HepG2 (cell line): ENCODE data around the gene NTPCR. TPM values are rescaled to one million over a fixed set of nuclear protein-coding genes. Genes with fewer than 3 reads are reported as not detected.

Experiments used
- ATAC-seq: fragments of 200-7000 bp; cut with Tn5 transposase; 3 replicates; pipeline ENCODE4 v1.9.1; 2020; ENCODE audit warnings: mild to moderate bottlenecking, moderate library complexity
- BruUV-seq: library from RNA; stranded (reverse); fragments of 400-500 nt; replicated peaks from 2 replicates; lab custom pipeline; 2021; lab: Mats Ljungman, UMichigan
- CTCF ChIA-PET: fragments of 300-600 bp; formaldehyde crosslinking; extraction: SDS; loops from one replicate; lab custom pipeline; 2021; ENCODE audit warnings: low total read pairs, inconsistent platforms, low intra/inter-chr PET ratio; lab: Yijun Ruan, JAX
- POLR2A ChIA-PET: fragments of 350-600 bp; sonication (Branson Sonifier 250); formaldehyde crosslinking; loops from one replicate; lab custom pipeline; 2020; ENCODE audit warnings: antibody characterized with exemption, inconsistent platforms; lab: Yijun Ruan, JAX
- DNase-seq: peaks from one replicate; pipeline ENCODE4 v3.0.0-alpha.2; 2015; ENCODE audit warnings: low spot score
- FAIRE-seq: peaks from 3 replicates; lab custom pipeline; 2011; peaks lifted over from hg19 to GRCh38; lab: Jason Lieb, UNC
- H2AFZ ChIP-seq: one replicate; pipeline ENCODE4 v1.6.1; 2011; ENCODE audit warnings: low read length, inconsistent platforms
- H3K27ac ChIP-seq: fragments of 300-600 bp; 3 replicates; pipeline ENCODE4 v1.8.0; 2011; ENCODE audit warnings: mixed run types, mild to moderate bottlenecking, mixed read lengths, low read length, inconsistent platforms; ENCODE audit not compliant: insufficient read depth; ENCODE audit errors: extremely low read length
- H3K27me3 ChIP-seq, 2 experiments: fragments of 200-600 bp in 1 of 2; 2 replicates in 1 of 2; 3 replicates in 1 of 2; pipeline versions ENCODE4 v1.6.0 to v1.8.0; 2011; ENCODE audit warnings: low read length in 2 of 2, mild to moderate bottlenecking in 2 of 2, moderate library complexity in 2 of 2, inconsistent platforms in 1 of 2; ENCODE audit not compliant: insufficient read depth in 2 of 2, control insufficient read depth in 1 of 2
- H3K36me3 ChIP-seq, 2 experiments: fragments of 200-600 bp in 1 of 2; replicated peaks in 1 of 2; 2 replicates in 1 of 2; 3 replicates in 1 of 2; pipeline versions ENCODE4 v1.5.1 to v1.8.0; 2011; ENCODE audit warnings: low read length in 2 of 2, inconsistent platforms in 1 of 2; ENCODE audit not compliant: insufficient read depth in 2 of 2, control insufficient read depth in 1 of 2
- H3K4me1 ChIP-seq: 2 replicates; pipeline ENCODE4 v1.5.1; 2012; ENCODE audit warnings: low read length, inconsistent platforms; ENCODE audit not compliant: insufficient read depth
- H3K4me2 ChIP-seq: 2 replicates; pipeline ENCODE4 v1.6.0; 2011; ENCODE audit warnings: low read depth, low read length, inconsistent platforms
- H3K4me3 ChIP-seq, 3 experiments: fragments of 200-600 bp in 1 of 3; sonication (generic), shearing (Covaris generic) in 1 of 3; replicated peaks in 1 of 3; 2 replicates each; pipeline ENCODE4 v1.5.1; 2011 to 2016; ENCODE audit warnings: low read length in 3 of 3, inconsistent platforms in 2 of 3, low read depth in 2 of 3, mild to moderate bottlenecking in 2 of 3, control low read depth in 1 of 3, mixed read lengths in 1 of 3; ENCODE audit not compliant: insufficient read depth in 1 of 3
- H3K79me2 ChIP-seq: one replicate; pipeline ENCODE4 v1.6.1; 2011; ENCODE audit warnings: low read length, inconsistent platforms; ENCODE audit not compliant: insufficient read depth
- H3K9ac ChIP-seq: 2 replicates; pipeline ENCODE4 v1.6.0; 2011; ENCODE audit warnings: mild to moderate bottlenecking, low read depth, low read length, inconsistent platforms; ENCODE audit not compliant: insufficient read depth
- H3K9me3 ChIP-seq: 2 replicates; pipeline ENCODE4 v1.5.1; 2012; ENCODE audit warnings: mild to moderate bottlenecking, low read length
- H4K20me1 ChIP-seq: 2 replicates; pipeline ENCODE4 v1.6.0; 2011; ENCODE audit warnings: inconsistent platforms, mild to moderate bottlenecking, low read length, moderate library complexity; ENCODE audit not compliant: insufficient read depth
- ATAD3A ChIP-seq: sonication (generic); formaldehyde crosslinking; IDR thresholded peaks from 2 replicates; pipeline ENCODE4 v1.4.0; 2020; ENCODE audit warnings: missing genetic modification reagents
- CREB1 ChIP-seq, 2 experiments: fragments of 450-650 bp in 1 of 2; IDR thresholded peaks; 2 replicates each; pipeline ENCODE4 v1.6.1; 2016 to 2017; ENCODE audit warnings: control low read depth in 1 of 2, mild to moderate bottlenecking in 1 of 2, missing compliant biosample characterization in 1 of 2, missing genetic modification characterization in 1 of 2
- ELF1 ChIP-seq: sonication (generic); formaldehyde crosslinking; IDR thresholded peaks from 2 replicates; pipeline ENCODE4 v1.4.0; 2020; ENCODE audit warnings: missing genetic modification reagents
- HMG20A ChIP-seq: IDR thresholded peaks from 2 replicates; pipeline ENCODE4 v1.6.1; 2016; ENCODE audit warnings: borderline replicate concordance
- IRF2 ChIP-seq: IDR thresholded peaks from 2 replicates; pipeline ENCODE4 v1.6.1; 2018; ENCODE audit warnings: missing genetic modification reagents, missing compliant biosample characterization
- PLRG1 ChIP-seq: fragments of 450-650 bp; conservative IDR thresholded peaks from 2 replicates; pipeline ENCODE4 v1.6.1; 2016
- ZC3H4 ChIP-seq: sonication (generic); formaldehyde crosslinking; IDR thresholded peaks from 2 replicates; pipeline ENCODE4 v1.4.0; 2020; ENCODE audit warnings: missing genetic modification reagents, borderline replicate concordance
- ZNF644 ChIP-seq: IDR thresholded peaks from 2 replicates; pipeline ENCODE4 v1.6.1; 2016; ENCODE audit warnings: low read depth
- WGBS: methylation state at CpG from one replicate; pipeline ENCODE4 v1.1.6; 2017; ENCODE audit warnings: low lambda C conversion rate; 5-methylcytosine and 5-hydroxymethylcytosine counted together
- in situ Hi-C: cut with HindIII; loops from 2 replicates; pipeline ENCODE4 v1.10.0; 2017; ENCODE audit warnings: low pct_unique_long_range_greater_than_20kb; ENCODE audit not compliant: extremely low pct_ligation_motif_present
- intact Hi-C: fragments of 100-400 bp; cut with micrococcal nuclease; formaldehyde crosslinking; loops from one replicate; pipeline ENCODE4 v1.10.0; 2022; ENCODE audit not compliant: unreplicated experiment
- polyA plus RNA-seq, 8 experiments: library from polyadenylated mRNA; depleted of rRNA in 3 of 8; stranded (reverse) in 7 of 8; unstranded in 1 of 8; fragments of >200 nt; fragmentation: Illumina TruSeq in 4 of 8; extraction: Trizol in 4 of 8; gene quantifications; 2 replicates each; pipeline versions ENCODE4 v1.2.1 to v1.2.3, GENCODE V29; 2011 to 2016; ENCODE audit warnings: low read depth in 4 of 8, missing spikeins in 1 of 8, mixed read lengths in 1 of 8; ENCODE audit not compliant: insufficient read depth in 1 of 8
- total RNA-seq, 5 experiments: library from RNA; depleted of rRNA; stranded (reverse); fragments of >200 nt; fragmentation: Illumina TruSeq; extraction: Trizol; gene quantifications; 2 replicates each; pipeline ENCODE4 v1.2.3, GENCODE V29; 2016; ENCODE audit warnings: low read depth in 1 of 5
- TF ChIP-seq, protein P1 (sequence below): IDR thresholded peaks from 2 replicates; pipeline ENCODE4 v1.6.1; 2016; ENCODE audit warnings: mild to moderate bottlenecking
- TF ChIP-seq, protein P2 (sequence below): sonication (generic); formaldehyde crosslinking; IDR thresholded peaks from 2 replicates; pipeline ENCODE4 v1.8.0; 2022; ENCODE audit warnings: mild to moderate bottlenecking, missing genetic modification reagents, moderate library complexity
- TF ChIP-seq, protein P3 (sequence below): sonication (generic); formaldehyde crosslinking; IDR thresholded peaks from 2 replicates; pipeline ENCODE4 v1.5.0; 2020; ENCODE audit warnings: missing genetic modification reagents, mild to moderate bottlenecking, borderline replicate concordance
- TF ChIP-seq, protein P4 (sequence below): sonication (generic); formaldehyde crosslinking; IDR thresholded peaks from 2 replicates; pipeline ENCODE4 v1.4.0; 2020; ENCODE audit warnings: missing genetic modification reagents

The NTPCR gene
- total and polyA plus RNA-seq, 2 of the 13 experiments (the other 11 are each of a cell fraction or from before 2014, with no cell fraction given), result 11.7 to 47.0 TPM

DNA sequence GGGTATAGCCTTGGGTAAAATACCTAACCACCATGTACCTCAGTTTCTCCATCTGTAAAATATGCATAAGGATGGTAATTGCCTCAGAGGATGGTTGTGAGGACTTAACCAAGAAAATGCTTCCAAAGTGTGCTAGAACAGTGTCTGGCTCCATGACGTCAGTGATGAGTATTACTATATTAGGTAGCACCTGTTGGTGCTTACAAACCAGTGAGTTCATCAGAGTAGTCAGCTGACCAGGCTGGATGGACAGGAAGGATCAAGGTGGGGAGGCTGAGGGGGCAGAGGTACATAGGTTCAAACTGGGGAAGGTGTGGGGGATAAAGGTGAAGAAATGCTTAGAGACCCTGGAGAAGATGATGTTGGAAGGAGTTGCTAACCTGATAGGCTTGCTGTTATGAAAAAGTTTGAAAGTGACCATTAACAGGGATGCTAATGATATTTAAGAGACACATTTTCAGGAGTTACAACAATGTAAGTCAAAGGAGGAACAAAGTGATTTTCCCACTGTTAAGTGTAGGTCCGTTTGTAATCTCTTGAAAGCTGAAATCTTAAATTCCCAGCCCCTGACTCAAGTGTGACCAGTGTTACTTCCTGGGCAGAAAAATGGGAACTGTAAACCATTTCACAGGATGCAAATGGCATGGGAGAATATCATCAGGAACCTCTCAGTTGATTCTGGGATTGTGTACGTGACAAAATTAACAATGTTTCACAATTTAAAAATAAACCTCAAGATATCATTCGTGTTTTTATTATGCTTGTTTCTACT lies 4.4 kb downstream of the NTPCR start:
- Histone ChIP-seq H3K27me3 (no peaks in the 10 kb centered on the region), H3K4me3 (no peak overlapping the region), H3K79me2 (peaks cover 29% of the 10 kb centered on the region), H3K9me3 (no peaks in the 10 kb centered on the region), H3K4me2 (no peak overlapping the region), H3K9ac (no peak overlapping the region), H3K4me1 (peaks cover 24% of the 10 kb centered on the region), H3K27ac (no peak overlapping the region), H3K36me3 (peaks cover 4 to 14% of the 10 kb centered on the region in 2 experiments; a peak in 4 of 5 replicates), H4K20me1 (no peaks in the 10 kb centered on the region), H2AFZ (no peak overlapping the region)
- TF ChIP-seq IRF2 (CRISPR knock-in tag) (no peak), ATAD3A (no peak), ZC3H4 (CRISPR knock-in tag) (no peak), CREB1 (IDR thresholded peaks at IDR 0.05) (no peak), CREB1 (CRISPR knock-in tag; IDR thresholded peaks at IDR 0.05) (no peak), HMG20A (no peak), PLRG1 (no peak), ELF1 (no peak), ZNF644 (CRISPR knock-in tag) (no peak)
- TF ChIP-seq, protein P1, sequence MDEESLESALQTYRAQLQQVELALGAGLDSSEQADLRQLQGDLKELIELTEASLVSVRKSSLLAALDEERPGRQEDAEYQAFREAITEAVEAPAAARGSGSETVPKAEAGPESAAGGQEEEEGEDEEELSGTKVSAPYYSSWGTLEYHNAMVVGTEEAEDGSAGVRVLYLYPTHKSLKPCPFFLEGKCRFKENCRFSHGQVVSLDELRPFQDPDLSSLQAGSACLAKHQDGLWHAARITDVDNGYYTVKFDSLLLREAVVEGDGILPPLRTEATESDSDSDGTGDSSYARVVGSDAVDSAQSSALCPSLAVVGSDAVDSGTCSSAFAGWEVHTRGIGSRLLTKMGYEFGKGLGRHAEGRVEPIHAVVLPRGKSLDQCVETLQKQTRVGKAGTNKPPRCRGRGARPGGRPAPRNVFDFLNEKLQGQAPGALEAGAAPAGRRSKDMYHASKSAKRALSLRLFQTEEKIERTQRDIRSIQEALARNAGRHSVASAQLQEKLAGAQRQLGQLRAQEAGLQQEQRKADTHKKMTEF (CRISPR knock-in tag), result no peak
- TF ChIP-seq, protein P2, sequence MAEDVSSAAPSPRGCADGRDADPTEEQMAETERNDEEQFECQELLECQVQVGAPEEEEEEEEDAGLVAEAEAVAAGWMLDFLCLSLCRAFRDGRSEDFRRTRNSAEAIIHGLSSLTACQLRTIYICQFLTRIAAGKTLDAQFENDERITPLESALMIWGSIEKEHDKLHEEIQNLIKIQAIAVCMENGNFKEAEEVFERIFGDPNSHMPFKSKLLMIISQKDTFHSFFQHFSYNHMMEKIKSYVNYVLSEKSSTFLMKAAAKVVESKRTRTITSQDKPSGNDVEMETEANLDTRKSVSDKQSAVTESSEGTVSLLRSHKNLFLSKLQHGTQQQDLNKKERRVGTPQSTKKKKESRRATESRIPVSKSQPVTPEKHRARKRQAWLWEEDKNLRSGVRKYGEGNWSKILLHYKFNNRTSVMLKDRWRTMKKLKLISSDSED, result no peak
- TF ChIP-seq, protein P3, sequence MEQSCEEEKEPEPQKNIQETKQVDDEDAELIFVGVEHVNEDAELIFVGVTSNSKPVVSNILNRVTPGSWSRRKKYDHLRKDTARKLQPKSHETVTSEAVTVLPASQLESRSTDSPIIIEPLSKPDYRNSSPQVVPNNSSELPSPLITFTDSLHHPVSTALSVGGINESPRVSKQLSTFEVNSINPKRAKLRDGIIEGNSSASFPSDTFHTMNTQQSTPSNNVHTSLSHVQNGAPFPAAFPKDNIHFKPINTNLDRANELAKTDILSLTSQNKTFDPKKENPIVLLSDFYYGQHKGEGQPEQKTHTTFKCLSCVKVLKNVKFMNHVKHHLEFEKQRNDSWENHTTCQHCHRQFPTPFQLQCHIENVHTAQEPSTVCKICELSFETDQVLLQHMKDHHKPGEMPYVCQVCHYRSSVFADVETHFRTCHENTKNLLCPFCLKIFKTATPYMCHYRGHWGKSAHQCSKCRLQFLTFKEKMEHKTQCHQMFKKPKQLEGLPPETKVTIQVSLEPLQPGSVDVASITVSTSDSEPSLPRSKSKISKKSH (CRISPR knock-in tag), result no peak
- TF ChIP-seq, protein P4, sequence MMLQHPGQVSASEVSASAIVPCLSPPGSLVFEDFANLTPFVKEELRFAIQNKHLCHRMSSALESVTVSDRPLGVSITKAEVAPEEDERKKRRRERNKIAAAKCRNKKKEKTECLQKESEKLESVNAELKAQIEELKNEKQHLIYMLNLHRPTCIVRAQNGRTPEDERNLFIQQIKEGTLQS (CRISPR knock-in tag), result no peak
- FAIRE-seq (no peak), ATAC-seq (no peak), DNase-seq (no peak)
- BruUV-seq, result no TSS peak
- POLR2A ChIA-PET, result no interaction called here
- CTCF ChIA-PET, result no interaction called here
- in situ Hi-C loops, result loop anchor here (25.0 kb wide), 1 partner anchor 1092 kb away; no protein-coding TSS in a partner anchor
- intact Hi-C loops, result loop anchor here (10.0 kb wide), 1 partner anchor 320 kb away; the partner anchor contains the start of gene SIPA1L2
- WGBS, result 97% methylated on average over 4 of the region's 4 CpGs
